Activated CD4-positive, alpha-beta memory T cell treated with anti-CD3 and anti-CD28 coated beads for 36 hours (primary cell): ENCODE data around the gene TNPO3. TPM values are rescaled to one million over a fixed set of nuclear protein-coding genes. Genes with fewer than 3 reads are reported as not detected.

ENCODE experiments used
- CTCF ChIA-PET: fragments of 350-600 bp; sonication (Branson Sonifier 250); formaldehyde crosslinking; loops from one replicate; lab custom pipeline; 2021; ENCODE audit warnings: antibody characterized with exemption, inconsistent platforms; lab: Charles Lee
- POLR2A ChIA-PET: fragments of 350-600 bp; sonication (Branson Sonifier 250); formaldehyde crosslinking; loops from one replicate; lab custom pipeline; 2021; ENCODE audit warnings: antibody characterized with exemption; lab: Charles Lee
- DNase-seq: peaks from one replicate; pipeline ENCODE4 v3.0.0-alpha.2; 2020
- H3K27ac Mint-ChIP-seq: one replicate; pipeline ENCODE4 v1.8.0; 2021; ENCODE audit warnings: mixed read lengths
- H3K27me3 Mint-ChIP-seq: one replicate; pipeline ENCODE4 v1.8.0; 2021; ENCODE audit warnings: mixed read lengths
- H3K36me3 Mint-ChIP-seq: one replicate; pipeline ENCODE4 v1.8.0; 2021; ENCODE audit warnings: mixed read lengths
- H3K4me1 Mint-ChIP-seq: one replicate; pipeline ENCODE4 v1.8.0; 2021; ENCODE audit warnings: low read depth, mixed read lengths
- H3K4me3 Mint-ChIP-seq: one replicate; pipeline ENCODE4 v1.8.0; 2021; ENCODE audit warnings: mild to moderate bottlenecking, mixed read lengths
- H3K9me3 Mint-ChIP-seq: one replicate; pipeline ENCODE4 v1.8.0; 2021; ENCODE audit warnings: mixed read lengths
- intact Hi-C: fragments of 100-400 bp; cut with micrococcal nuclease; formaldehyde crosslinking; loops from one replicate; pipeline ENCODE4 v1.15.1; 2023
- total RNA-seq, 2 experiments: library from RNA; stranded (reverse); gene quantifications; one replicate each; pipeline ENCODE4 v1.2.3, GENCODE V29; 2021

Gene TNPO3
- total RNA-seq, 2 experiments from 2014 or later = 53.4 to 54.5 TPM

- no peaks in the 10 kb centered on the region for H3K36me3 Mint-ChIP-seq
- ChIA-PET CTCF (interaction anchor here (1.2 to 1.4 kb wide), 2 partner anchors 53 to 118 kb away, joined by 3 read pairs; partner anchors contain the start of gene TNPO3), POLR2A (no interaction called here)
- no peak overlapping the region for H3K27ac Mint-ChIP-seq
- intact Hi-C loops = loop anchor here (10.0 kb wide), 1 partner anchor 118 kb away; the partner anchor contains the start of gene TNPO3
- peaks cover 55% of the 10 kb centered on the region for H3K4me1 Mint-ChIP-seq
- H3K9me3 Mint-ChIP-seq = no peaks in the 10 kb centered on the region
- H3K27me3 Mint-ChIP-seq = peaks cover 6% of the 10 kb centered on the region
- peak overlapping the region; percentile 73 for H3K4me3 Mint-ChIP-seq
- no peak for DNase-seq
These were observed 118.1 kb downstream of the TNPO3 start for GRCh38 chr7:128936798-128937197.

- no peaks in the 10 kb centered on the region for H3K36me3 Mint-ChIP-seq
These were observed 119.6 kb downstream of the TNPO3 start for GRCh38 chr7:128935342-128935730.

GRCh38 chr7:128934361-128935341 is 120.3 kb downstream of the TNPO3 start:
- DNase-seq = peak; percentile 6
- intact Hi-C loops = loop anchor here (10.0 kb wide), 1 partner anchor 120 kb away; the partner anchor contains the start of gene TNPO3
- Mint-ChIP-seq H3K36me3 (no peaks in the 10 kb centered on the region), H3K9me3 (no peaks in the 10 kb centered on the region), H3K4me1 (peaks cover 37% of the 10 kb centered on the region), H3K4me3 (no peak overlapping the region), H3K27ac (no peak overlapping the region), H3K27me3 (peaks cover 6% of the 10 kb centered on the region)
- ChIA-PET POLR2A (no interaction called here), CTCF (interaction anchor here (0.6 kb wide), 1 partner anchor 522 kb away, joined by 3 read pairs; no protein-coding TSS in a partner anchor)

More at GRCh38 chr7:128935342-128935730, 119.6 kb downstream of the TNPO3 start:
- POLR2A ChIA-PET = no interaction called here
- H3K27ac Mint-ChIP-seq = no peak overlapping the region
- intact Hi-C loops = loop anchor here (10.0 kb wide), 1 partner anchor 119 kb away; the partner anchor contains the start of gene TNPO3
- CTCF ChIA-PET = no interaction called here
- no peak for DNase-seq
- H3K27me3 Mint-ChIP-seq = peaks cover 6% of the 10 kb centered on the region
- H3K4me3 Mint-ChIP-seq = no peak overlapping the region
- no peaks in the 10 kb centered on the region for H3K9me3 Mint-ChIP-seq
- H3K4me1 Mint-ChIP-seq = peaks cover 44% of the 10 kb centered on the region

GRCh38 chr7:128933180-128933891 is 121.6 kb downstream of the TNPO3 start:
- peak overlapping the region; percentile 77 for H3K27ac Mint-ChIP-seq
- peaks cover 6% of the 10 kb centered on the region for H3K27me3 Mint-ChIP-seq
- no peaks in the 10 kb centered on the region for H3K36me3 Mint-ChIP-seq
- POLR2A ChIA-PET = interaction anchor here (0.5 to 1.6 kb wide), 8 partner anchors 8 to 1242 kb away, joined by 3 to 8 read pairs (median 4); partner anchors contain the start of genes CALU and TNPO3
- intact Hi-C loops = loop anchor here (10.0 kb wide), 1 partner anchor 121 kb away; the partner anchor contains the start of gene TNPO3
- H3K4me1 Mint-ChIP-seq = peaks cover 26% of the 10 kb centered on the region
- CTCF ChIA-PET = interaction anchor here (0.6 to 2.0 kb wide), 5 partner anchors 14 to 523 kb away, joined by 3 to 12 read pairs (median 5); no protein-coding TSS in a partner anchor
- H3K4me3 Mint-ChIP-seq = peak overlapping the region; percentile 70
- DNase-seq = peak; percentile 75
- no peaks in the 10 kb centered on the region for H3K9me3 Mint-ChIP-seq

- Mint-ChIP-seq H3K4me1 (peaks cover 26% of the 10 kb centered on the region), H3K36me3 (no peaks in the 10 kb centered on the region), H3K9me3 (no peaks in the 10 kb centered on the region), H3K27me3 (peaks cover 6% of the 10 kb centered on the region), H3K4me3 (peak overlapping the region; percentile 70), H3K27ac (peak overlapping the region; percentile 77)
- POLR2A ChIA-PET = interaction anchor here (0.5 to 1.6 kb wide), 7 partner anchors 9 to 1241 kb away, joined by 3 to 8 read pairs (median 4); partner anchors contain the start of genes CALU and TNPO3
- no peak for DNase-seq
- CTCF ChIA-PET = interaction anchor here (0.8 to 2.0 kb wide), 4 partner anchors 15 to 159 kb away, joined by 3 to 12 read pairs (median 6); no protein-coding TSS in a partner anchor
- intact Hi-C loops = loop anchor here (10.0 kb wide), 1 partner anchor 122 kb away; the partner anchor contains the start of gene TNPO3
These were observed 122.1 kb downstream of the TNPO3 start for GRCh38 chr7:128932862-128933179.

GRCh38 chr7:128931965-128932861 is 122.7 kb downstream of the TNPO3 start:
- Mint-ChIP-seq H3K27me3 (peaks cover 5% of the 10 kb centered on the region), H3K4me3 (no peak overlapping the region), H3K9me3 (no peaks in the 10 kb centered on the region), H3K4me1 (peaks cover 22% of the 10 kb centered on the region), H3K27ac (no peak overlapping the region), H3K36me3 (no peaks in the 10 kb centered on the region)
- intact Hi-C loops = loop anchor here (10.0 kb wide), 1 partner anchor 123 kb away; the partner anchor contains the start of gene TNPO3
- peak; percentile 6 for DNase-seq
- ChIA-PET POLR2A (interaction anchor here (1.0 to 1.6 kb wide), 4 partner anchors 19 to 194 kb away, joined by 3 to 8 read pairs (median 4); partner anchors contain the start of genes CALU and TNPO3), CTCF (interaction anchor here (0.8 to 2.0 kb wide), 4 partner anchors 15 to 159 kb away, joined by 3 to 12 read pairs (median 6); no protein-coding TSS in a partner anchor)

- H3K27me3 Mint-ChIP-seq = no peaks in the 10 kb centered on the region
- H3K27ac Mint-ChIP-seq = no peak overlapping the region
- no peaks in the 10 kb centered on the region for H3K9me3 Mint-ChIP-seq
- peak; percentile 7 for DNase-seq
- H3K4me3 Mint-ChIP-seq = no peak overlapping the region
- CTCF ChIA-PET = no interaction called here
- H3K4me1 Mint-ChIP-seq = peaks cover 16% of the 10 kb centered on the region
- H3K36me3 Mint-ChIP-seq = no peaks in the 10 kb centered on the region
- POLR2A ChIA-PET = no interaction called here
- intact Hi-C loops = loop anchor here (10.0 kb wide), 1 partner anchor 124 kb away; the partner anchor contains the start of gene TNPO3
These were observed 123.6 kb downstream of the TNPO3 start for GRCh38 chr7:128931190-128931798.

- Mint-ChIP-seq H3K36me3 (no peaks in the 10 kb centered on the region), H3K27ac (no peak overlapping the region), H3K4me1 (peaks cover 16% of the 10 kb centered on the region), H3K27me3 (no peaks in the 10 kb centered on the region), H3K4me3 (no peak overlapping the region), H3K9me3 (no peaks in the 10 kb centered on the region)
- intact Hi-C loops = no loop called here
- no peak for DNase-seq
- CTCF ChIA-PET = interaction anchor here (0.9 kb wide), 1 partner anchor 66 kb away, joined by 3 read pairs; no protein-coding TSS in a partner anchor
- POLR2A ChIA-PET = interaction anchor here (0.6 kb wide), 1 partner anchor 17 kb away, joined by 3 read pairs; no protein-coding TSS in a partner anchor
These were observed 125.8 kb downstream of the TNPO3 start for GRCh38 chr7:128928882-128929788.

GRCh38 chr7:128928159-128928813 is 126.6 kb downstream of the TNPO3 start:
- Mint-ChIP-seq H3K36me3 (no peaks in the 10 kb centered on the region), H3K4me3 (no peak overlapping the region), H3K4me1 (peaks cover 10% of the 10 kb centered on the region), H3K27ac (no peak overlapping the region), H3K27me3 (peaks cover under 1% of the 10 kb centered on the region), H3K9me3 (no peaks in the 10 kb centered on the region)
- intact Hi-C loops = no loop called here
- no peak for DNase-seq
- CTCF ChIA-PET = no interaction called here
- POLR2A ChIA-PET = no interaction called here
